K562 (cell line): ENCODE measurements around the gene RGPD4. TPM values are rescaled to one million over a fixed set of nuclear protein-coding genes. Genes with fewer than 3 reads are reported as not detected.

Source experiments
- ATAC-seq: fragments of 200-7000 bp; cut with Tn5 transposase; 3 replicates; pipeline ENCODE4 v1.9.1; 2020; ENCODE audit warnings: moderate library complexity
- BruUV-seq: library from RNA; stranded (reverse); fragments of 400-500 nt; replicated peaks from 2 replicates; lab custom pipeline; 2021; lab: Mats Ljungman, UMichigan
- CTCF ChIA-PET: fragments of 300-600 bp; formaldehyde crosslinking; extraction: SDS; loops from one replicate; lab custom pipeline; 2021; ENCODE audit warnings: low intra/inter-chr PET ratio; lab: Yijun Ruan, JAX
- POLR2A ChIA-PET: fragments of 300-600, 350-650 bp; sonication (Branson Sonifier 250); formaldehyde crosslinking; extraction: SDS; loops from one replicate; lab custom pipeline; 2021; ENCODE audit warnings: antibody characterized with exemption, inconsistent platforms; lab: Yijun Ruan, JAX
- DNase-seq, 4 experiments: peaks; one replicate each; pipeline versions ENCODE4 v3.0.0 to v3.0.0-alpha.2; 2011 to 2018; ENCODE audit warnings: low spot score in 3 of 4, mixed read lengths in 3 of 4; ENCODE audit errors: extremely low read depth in 1 of 4
- FAIRE-seq: peaks from 2 replicates; lab custom pipeline; 2011; peaks lifted over from hg19 to GRCh38; lab: Jason Lieb, UNC
- H2AFZ ChIP-seq: 2 replicates; pipeline ENCODE4 v1.6.0; 2011; ENCODE audit warnings: low read depth, low read length, control low read depth, inconsistent platforms
- H3K27ac ChIP-seq: fragments of 200-600 bp; 3 replicates; pipeline ENCODE4 v1.8.0; 2011; ENCODE audit warnings: low read depth, mild to moderate bottlenecking, control low read depth, inconsistent platforms, low read length, moderate library complexity, mixed read lengths; ENCODE audit errors: extremely low read depth
- H3K27me3 ChIP-seq, 2 experiments: fragments of 300-600 bp in 1 of 2; 2 replicates in 1 of 2; 3 replicates in 1 of 2; pipeline versions ENCODE4 v1.6.0 to v1.8.0; 2011; ENCODE audit warnings: inconsistent platforms in 2 of 2, low read length in 2 of 2, mild to moderate bottlenecking in 1 of 2, mixed read lengths in 1 of 2, moderate library complexity in 1 of 2; ENCODE audit not compliant: control insufficient read depth in 2 of 2, insufficient read depth in 2 of 2
- H3K36me3 ChIP-seq: fragments of 300-600 bp; 3 replicates; pipeline ENCODE4 v1.8.0; 2011; ENCODE audit warnings: mild to moderate bottlenecking, low read length, inconsistent platforms; ENCODE audit not compliant: control insufficient read depth, insufficient read depth
- H3K4me1 ChIP-seq, 2 experiments: fragments of 200-600 bp in 1 of 2; replicated peaks in 1 of 2; 2 replicates in 1 of 2; 3 replicates in 1 of 2; pipeline versions ENCODE4 v1.5.1 to v1.8.0; 2011; ENCODE audit warnings: inconsistent platforms in 2 of 2, low read length in 2 of 2, mild to moderate bottlenecking in 1 of 2, mixed read lengths in 1 of 2, moderate library complexity in 1 of 2; ENCODE audit not compliant: control insufficient read depth in 2 of 2, insufficient read depth in 2 of 2
- H3K4me2 ChIP-seq: 2 replicates; pipeline ENCODE4 v1.6.1; 2011; ENCODE audit warnings: low read length, control low read depth, inconsistent platforms, mixed read lengths; ENCODE audit not compliant: insufficient read depth
- H3K4me3 ChIP-seq: fragments of 200-600 bp; sonication (generic), shearing (Covaris generic); 2 replicates; pipeline ENCODE4 v1.5.1; 2016; ENCODE audit warnings: control low read depth, inconsistent platforms
- H3K79me2 ChIP-seq: fragments of 200-600 bp; 3 replicates; pipeline ENCODE4 v1.8.0; 2011; ENCODE audit warnings: low read length, inconsistent platforms; ENCODE audit not compliant: control insufficient read depth, insufficient read depth
- H3K9ac ChIP-seq, 2 experiments: 2 replicates each; pipeline versions ENCODE4 v1.6.0 to v1.6.1; 2011; ENCODE audit warnings: low read depth in 2 of 2, low read length in 2 of 2, control low read depth in 1 of 2, inconsistent platforms in 1 of 2, mild to moderate bottlenecking in 1 of 2, mixed read lengths in 1 of 2; ENCODE audit not compliant: insufficient read depth in 1 of 2
- H3K9me1 ChIP-seq: one replicate; pipeline ENCODE4 v1.6.0; 2011; ENCODE audit warnings: inconsistent platforms, mild to moderate bottlenecking, low read length, moderate library complexity; ENCODE audit not compliant: control insufficient read depth, insufficient read depth
- H3K9me3 ChIP-seq: replicated peaks from 2 replicates; pipeline ENCODE4 v1.5.1; 2011; ENCODE audit warnings: low read depth, low read length, inconsistent platforms; ENCODE audit not compliant: control insufficient read depth, insufficient read depth
- H4K20me1 ChIP-seq: replicated peaks from 2 replicates; pipeline ENCODE4 v1.6.1; 2011; ENCODE audit warnings: low read length, inconsistent platforms, mixed read lengths; ENCODE audit not compliant: control insufficient read depth, insufficient read depth
- CHD4 ChIP-seq: fragments of 200-600 bp; sonication (generic); IDR thresholded peaks from 3 replicates; pipeline ENCODE4 v1.6.1; 2012; ENCODE audit warnings: low read depth, mild to moderate bottlenecking, mixed read lengths, low read length, inconsistent platforms; ENCODE audit not compliant: insufficient read depth, insufficient replicate concordance, poor library complexity, severe bottlenecking
- ETS2 ChIP-seq: IDR thresholded peaks from 2 replicates; pipeline ENCODE4 v1.6.1; 2016; ENCODE audit warnings: borderline replicate concordance, missing genetic modification characterization, mild to moderate bottlenecking, moderate library complexity, missing compliant biosample characterization; ENCODE audit not compliant: poor library complexity, severe bottlenecking
- FIP1L1 ChIP-seq: fragments of 200-400 bp; formaldehyde crosslinking; IDR thresholded peaks from 2 replicates; pipeline ENCODE4 v1.6.1; 2018; ENCODE audit warnings: mild to moderate bottlenecking, low read depth, low read length; ENCODE audit not compliant: poor library complexity, severe bottlenecking
- GATAD2A ChIP-seq: fragments of 450-650 bp; IDR thresholded peaks from 2 replicates; pipeline ENCODE4 v1.6.1; 2017
- GATAD2B ChIP-seq: fragments of 450-650 bp; IDR thresholded peaks from 2 replicates; pipeline ENCODE4 v1.6.1; 2017; ENCODE audit warnings: mild to moderate bottlenecking, borderline replicate concordance
- ILK ChIP-seq: fragments of 450-650 bp; IDR thresholded peaks from 2 replicates; pipeline ENCODE4 v1.6.1; 2016; ENCODE audit warnings: missing genetic modification characterization, low read depth, mild to moderate bottlenecking, missing compliant biosample characterization, moderate library complexity, borderline replicate concordance
- IRF2 ChIP-seq: sonication (generic); formaldehyde crosslinking; IDR thresholded peaks from 2 replicates; pipeline ENCODE4 v1.8.1; 2022; ENCODE audit warnings: mild to moderate bottlenecking, missing genetic modification reagents
- KHSRP ChIP-seq: fragments of 450-650 bp; IDR thresholded peaks from 2 replicates; pipeline ENCODE4 v1.6.1; 2017
- MAFK ChIP-seq: IDR thresholded peaks from 2 replicates; pipeline ENCODE4 v1.6.1; 2011; ENCODE audit warnings: low read length, improper control_type of control experiment
- PHB2 ChIP-seq: fragments of 450-650 bp; IDR thresholded peaks from 2 replicates; pipeline ENCODE4 v1.6.1; 2017; ENCODE audit warnings: low read depth
- PKNOX1 ChIP-seq: fragments of 450-650 bp; IDR thresholded peaks from 2 replicates; pipeline ENCODE4 v1.6.1; 2016
- RBM17 ChIP-seq: fragments of 200-400 bp; formaldehyde crosslinking; IDR thresholded peaks from 2 replicates; pipeline ENCODE4 v1.6.1; 2017; ENCODE audit warnings: low read depth, mild to moderate bottlenecking, low read length, borderline replicate concordance
- SAFB2 ChIP-seq: fragments of 200-400 bp; formaldehyde crosslinking; IDR thresholded peaks from 2 replicates; pipeline ENCODE4 v1.6.1; 2018; ENCODE audit warnings: borderline replicate concordance, low read length, low read depth, moderate library complexity; ENCODE audit not compliant: severe bottlenecking
- TAF1 ChIP-seq: IDR thresholded peaks from 2 replicates; pipeline ENCODE4 v1.6.1; 2011; ENCODE audit warnings: mild to moderate bottlenecking, low read length, moderate library complexity; ENCODE audit not compliant: insufficient read depth, control insufficient read depth, severe bottlenecking; ENCODE audit errors: extremely low read depth
- ZBTB1 ChIP-seq: sonication (generic); formaldehyde crosslinking; IDR thresholded peaks from 2 replicates; pipeline ENCODE4 v1.8.1; 2023; ENCODE audit warnings: missing genetic modification reagents, low read depth, mild to moderate bottlenecking, borderline replicate concordance
- ZNF133 ChIP-seq: fragments of 250-450 bp; sonication (Bioruptor Pico); IDR thresholded peaks from 2 replicates; pipeline ENCODE4 v1.4.0; 2020; ENCODE audit warnings: mild to moderate bottlenecking
- ZNF699 ChIP-seq: fragments of 250-450 bp; sonication (Bioruptor Pico); IDR thresholded peaks from 2 replicates; pipeline ENCODE4 v1.8.0; 2021; ENCODE audit warnings: mild to moderate bottlenecking, moderate library complexity; ENCODE audit not compliant: insufficient replicate concordance
- WGBS: fragments of 100-300 bp; shearing (Covaris generic); methylation state at CpG from one replicate; pipeline ENCODE4 v1.1.6; 2016; ENCODE audit warnings: low coverage, mixed read lengths; ENCODE audit not compliant: insufficient coverage; ENCODE audit errors: missing lambda C conversion rate; 5-methylcytosine and 5-hydroxymethylcytosine counted together
- in situ Hi-C: fragments of 300-500 bp; cut with MboI; formaldehyde crosslinking; loops from 4 replicates; pipeline ENCODE4 v1.15.0; 2018; ENCODE audit warnings: inconsistent platforms, mixed read lengths
- intact Hi-C: fragments of 100-400 bp; cut with micrococcal nuclease; formaldehyde crosslinking; loops from 2 replicates; pipeline ENCODE4 v1.14.2; 2022
- polyA plus RNA-seq, 8 experiments: library from polyadenylated mRNA; depleted of rRNA in 4 of 8; stranded (reverse) in 5 of 8; unstranded in 3 of 8; fragments of >200 nt; fragmentation: Nextera tagmentation in 2 of 8; fragmentation: Illumina TruSeq in 1 of 8; extraction: Ambion mirVana in 2 of 8; extraction: Trizol in 1 of 8; gene quantifications; 2 replicates each; pipeline versions ENCODE4 v1.2.1 to v1.2.3, GENCODE V29; 2011 to 2014; ENCODE audit warnings: inconsistent platforms in 1 of 8, missing spikeins in 1 of 8
- total RNA-seq, 7 experiments: library from RNA; depleted of rRNA in 6 of 7; stranded (reverse); fragments of >200 nt in 6 of 7; fragmentation: Illumina TruSeq in 2 of 7; extraction: Trizol in 2 of 7; gene quantifications; 2 replicates each; pipeline versions ENCODE4 v1.2.1 to v1.2.3, GENCODE V29; 2011 to 2021; ENCODE audit warnings: low replicate concordance in 1 of 7

Gene RGPD4
- total and polyA plus RNA-seq, 9 of the 15 experiments (the other 6 are each of a cell fraction or from before 2014, with no cell fraction given): 0.04 TPM; not detected in 8

GRCh38 chr2:107810734-107811133, 16.0 kb upstream of the RGPD4 start:
- intact Hi-C loops (no loop called here), in situ Hi-C loops (loop anchor here (25.0 kb wide), 2 partner anchors 127 to 223 kb away; no protein-coding TSS in a partner anchor)
- no peaks in the 10 kb centered on the region for H3K4me1 ChIP-seq
- DNase-seq (no peak), FAIRE-seq (no peak), ATAC-seq (no peak)
- POLR2A ChIA-PET: no interaction called here
- no peak overlapping the region for H3K4me2 ChIP-seq
- no peak overlapping the region for H3K9ac ChIP-seq
- H3K36me3 ChIP-seq: no peaks in the 10 kb centered on the region
- H3K9me3 ChIP-seq: no peaks in the 10 kb centered on the region
- 0% methylated on average over 1 of the region's 1 CpG for WGBS
- CTCF ChIA-PET: no interaction called here
- H2AFZ ChIP-seq: no peak overlapping the region
- H4K20me1 ChIP-seq: no peaks in the 10 kb centered on the region
- no peaks in the 10 kb centered on the region for H3K79me2 ChIP-seq
- peaks cover 2 to 18% of the 10 kb centered on the region in 2 experiments; a peak in 2 of 5 replicates for H3K27me3 ChIP-seq
- no TSS peak for BruUV-seq
- no peaks in the 10 kb centered on the region for H3K9me1 ChIP-seq
- no peak overlapping the region for H3K4me3 ChIP-seq
- no peak overlapping the region for H3K27ac ChIP-seq
- TF ChIP-seq KHSRP: no peak
- no peak for TF ChIP-seq ZNF133 (CRISPR knock-in tag)
- no peak for TF ChIP-seq GATAD2B
- TF ChIP-seq PKNOX1: no peak
- TF ChIP-seq RBM17: no peak
- TF ChIP-seq TAF1: no peak
- no peak for TF ChIP-seq ILK (tag)
- no peak for TF ChIP-seq GATAD2A
- no peak for TF ChIP-seq FIP1L1
- no peak for TF ChIP-seq CHD4
- TF ChIP-seq ZNF699 (CRISPR knock-in tag): no peak
- no peak for TF ChIP-seq IRF2
- no peak for TF ChIP-seq ZBTB1 (CRISPR knock-in tag)
- TF ChIP-seq PHB2: no peak
- TF ChIP-seq SAFB2: no peak
- TF ChIP-seq ETS2 (tag): no peak
- TF ChIP-seq MAFK: no peak
